K562 (cell line): ENCODE measurements around the gene ENTPD5. TPM values are rescaled to one million over a fixed set of nuclear protein-coding genes. Genes with fewer than 3 reads are reported as not detected.

Experiments used
- ATAC-seq: fragments of 200-7000 bp; cut with Tn5 transposase; 3 replicates; pipeline ENCODE4 v1.9.1; 2020; ENCODE audit warnings: moderate library complexity
- BruUV-seq: library from RNA; stranded (reverse); fragments of 400-500 nt; replicated peaks from 2 replicates; lab custom pipeline; 2021; lab: Mats Ljungman, UMichigan
- CTCF ChIA-PET: fragments of 300-600 bp; formaldehyde crosslinking; extraction: SDS; loops from one replicate; lab custom pipeline; 2021; ENCODE audit warnings: low intra/inter-chr PET ratio; lab: Yijun Ruan, JAX
- POLR2A ChIA-PET: fragments of 300-600, 350-650 bp; sonication (Branson Sonifier 250); formaldehyde crosslinking; extraction: SDS; loops from one replicate; lab custom pipeline; 2021; ENCODE audit warnings: antibody characterized with exemption, inconsistent platforms; lab: Yijun Ruan, JAX
- DNase-seq, 4 experiments: peaks; one replicate each; pipeline versions ENCODE4 v3.0.0 to v3.0.0-alpha.2; 2011 to 2018; ENCODE audit warnings: low spot score in 3 of 4, mixed read lengths in 3 of 4; ENCODE audit errors: extremely low read depth in 1 of 4
- FAIRE-seq: peaks from 2 replicates; lab custom pipeline; 2011; peaks lifted over from hg19 to GRCh38; lab: Jason Lieb, UNC
- H2AFZ ChIP-seq: 2 replicates; pipeline ENCODE4 v1.6.0; 2011; ENCODE audit warnings: low read depth, low read length, control low read depth, inconsistent platforms
- H3K27ac ChIP-seq: fragments of 200-600 bp; 3 replicates; pipeline ENCODE4 v1.8.0; 2011; ENCODE audit warnings: low read depth, mild to moderate bottlenecking, control low read depth, inconsistent platforms, low read length, moderate library complexity, mixed read lengths; ENCODE audit errors: extremely low read depth
- H3K27me3 ChIP-seq, 2 experiments: fragments of 300-600 bp in 1 of 2; 2 replicates in 1 of 2; 3 replicates in 1 of 2; pipeline versions ENCODE4 v1.6.0 to v1.8.0; 2011; ENCODE audit warnings: inconsistent platforms in 2 of 2, low read length in 2 of 2, mild to moderate bottlenecking in 1 of 2, mixed read lengths in 1 of 2, moderate library complexity in 1 of 2; ENCODE audit not compliant: control insufficient read depth in 2 of 2, insufficient read depth in 2 of 2
- H3K36me3 ChIP-seq: fragments of 300-600 bp; 3 replicates; pipeline ENCODE4 v1.8.0; 2011; ENCODE audit warnings: mild to moderate bottlenecking, low read length, inconsistent platforms; ENCODE audit not compliant: control insufficient read depth, insufficient read depth
- H3K4me1 ChIP-seq, 2 experiments: fragments of 200-600 bp in 1 of 2; replicated peaks in 1 of 2; 2 replicates in 1 of 2; 3 replicates in 1 of 2; pipeline versions ENCODE4 v1.5.1 to v1.8.0; 2011; ENCODE audit warnings: inconsistent platforms in 2 of 2, low read length in 2 of 2, mild to moderate bottlenecking in 1 of 2, mixed read lengths in 1 of 2, moderate library complexity in 1 of 2; ENCODE audit not compliant: control insufficient read depth in 2 of 2, insufficient read depth in 2 of 2
- H3K4me2 ChIP-seq: 2 replicates; pipeline ENCODE4 v1.6.1; 2011; ENCODE audit warnings: low read length, control low read depth, inconsistent platforms, mixed read lengths; ENCODE audit not compliant: insufficient read depth
- H3K4me3 ChIP-seq: fragments of 200-600 bp; sonication (generic), shearing (Covaris generic); 2 replicates; pipeline ENCODE4 v1.5.1; 2016; ENCODE audit warnings: control low read depth, inconsistent platforms
- H3K79me2 ChIP-seq: fragments of 200-600 bp; 3 replicates; pipeline ENCODE4 v1.8.0; 2011; ENCODE audit warnings: low read length, inconsistent platforms; ENCODE audit not compliant: control insufficient read depth, insufficient read depth
- H3K9ac ChIP-seq, 2 experiments: 2 replicates each; pipeline versions ENCODE4 v1.6.0 to v1.6.1; 2011; ENCODE audit warnings: low read depth in 2 of 2, low read length in 2 of 2, control low read depth in 1 of 2, inconsistent platforms in 1 of 2, mild to moderate bottlenecking in 1 of 2, mixed read lengths in 1 of 2; ENCODE audit not compliant: insufficient read depth in 1 of 2
- H3K9me1 ChIP-seq: one replicate; pipeline ENCODE4 v1.6.0; 2011; ENCODE audit warnings: inconsistent platforms, mild to moderate bottlenecking, low read length, moderate library complexity; ENCODE audit not compliant: control insufficient read depth, insufficient read depth
- H3K9me3 ChIP-seq: replicated peaks from 2 replicates; pipeline ENCODE4 v1.5.1; 2011; ENCODE audit warnings: low read depth, low read length, inconsistent platforms; ENCODE audit not compliant: control insufficient read depth, insufficient read depth
- H4K20me1 ChIP-seq: replicated peaks from 2 replicates; pipeline ENCODE4 v1.6.1; 2011; ENCODE audit warnings: low read length, inconsistent platforms, mixed read lengths; ENCODE audit not compliant: control insufficient read depth, insufficient read depth
- RAD21 ChIP-seq, 2 experiments: fragments of 250-450 bp in 1 of 2; fragments of 450-650 bp in 1 of 2; sonication (Bioruptor Pico) in 1 of 2; formaldehyde crosslinking in 1 of 2; IDR thresholded peaks in 1 of 2; conservative IDR thresholded peaks in 1 of 2; 2 replicates each; pipeline versions ENCODE4 v1.4.0 to v1.8.0; 2020 to 2022; ENCODE audit warnings: mild to moderate bottlenecking in 2 of 2, moderate library complexity in 1 of 2
- ZFPM2 ChIP-seq: fragments of 250-450 bp; sonication (Bioruptor Pico); IDR thresholded peaks from 2 replicates; pipeline ENCODE4 v1.5.1; 2022; ENCODE audit warnings: mild to moderate bottlenecking
- ZNF384 ChIP-seq: IDR thresholded peaks from 2 replicates; pipeline ENCODE4 v1.6.1; 2012; ENCODE audit warnings: low read depth, low read length, improper control_type of control experiment
- WGBS: fragments of 100-300 bp; shearing (Covaris generic); methylation state at CpG from one replicate; pipeline ENCODE4 v1.1.6; 2016; ENCODE audit warnings: low coverage, mixed read lengths; ENCODE audit not compliant: insufficient coverage; ENCODE audit errors: missing lambda C conversion rate; 5-methylcytosine and 5-hydroxymethylcytosine counted together
- in situ Hi-C: fragments of 300-500 bp; cut with MboI; formaldehyde crosslinking; loops from 4 replicates; pipeline ENCODE4 v1.15.0; 2018; ENCODE audit warnings: inconsistent platforms, mixed read lengths
- intact Hi-C: fragments of 100-400 bp; cut with micrococcal nuclease; formaldehyde crosslinking; loops from 2 replicates; pipeline ENCODE4 v1.14.2; 2022
- polyA plus RNA-seq, 8 experiments: library from polyadenylated mRNA; depleted of rRNA in 4 of 8; stranded (reverse) in 5 of 8; unstranded in 3 of 8; fragments of >200 nt; fragmentation: Nextera tagmentation in 2 of 8; fragmentation: Illumina TruSeq in 1 of 8; extraction: Ambion mirVana in 2 of 8; extraction: Trizol in 1 of 8; gene quantifications; 2 replicates each; pipeline versions ENCODE4 v1.2.1 to v1.2.3, GENCODE V29; 2011 to 2014; ENCODE audit warnings: inconsistent platforms in 1 of 8, missing spikeins in 1 of 8
- total RNA-seq, 7 experiments: library from RNA; depleted of rRNA in 6 of 7; stranded (reverse); fragments of >200 nt in 6 of 7; fragmentation: Illumina TruSeq in 2 of 7; extraction: Trizol in 2 of 7; gene quantifications; 2 replicates each; pipeline versions ENCODE4 v1.2.1 to v1.2.3, GENCODE V29; 2011 to 2021; ENCODE audit warnings: low replicate concordance in 1 of 7
- TF ChIP-seq, protein P1 (sequence below), 3 experiments: IDR thresholded peaks in 2 of 3; conservative IDR thresholded peaks in 1 of 3; 2 replicates each; pipeline ENCODE4 v1.5.1; 2011 to 2012; ENCODE audit warnings: low read length in 3 of 3, mild to moderate bottlenecking in 3 of 3, control low read depth in 2 of 3, improper control_type of control experiment in 1 of 3, inconsistent platforms in 1 of 3, low read depth in 1 of 3, mixed read lengths in 1 of 3, moderate library complexity in 1 of 3; ENCODE audit not compliant: insufficient read depth in 2 of 3

ENTPD5 gene
- total and polyA plus RNA-seq, 9 of the 15 experiments (the other 6 are each of a cell fraction or from before 2014, with no cell fraction given), result 2.7 to 15.3 (median 10.3) TPM

DNA sequence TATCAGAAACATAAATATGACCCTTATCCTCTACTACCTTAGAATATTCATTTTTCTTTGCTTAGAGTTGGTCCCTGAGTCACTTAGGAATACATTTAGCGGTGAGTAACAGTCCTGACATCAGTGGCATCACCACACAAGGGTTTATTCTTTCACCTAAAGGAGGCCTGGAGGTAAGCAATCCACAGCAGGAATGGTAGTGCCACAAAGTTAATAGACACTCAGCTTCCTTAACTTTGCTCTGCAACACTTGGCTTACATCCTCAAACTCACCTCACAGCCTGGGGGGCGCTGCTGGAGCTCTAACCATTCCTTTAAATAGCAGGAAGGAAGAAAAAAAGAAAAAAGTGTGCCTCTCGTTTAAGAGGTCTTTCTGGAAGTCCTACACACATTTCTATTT, 29.2 kb upstream of the ENTPD5 start:
- Histone ChIP-seq H3K9me1 (no peaks in the 10 kb centered on the region), H3K4me3 (no peak overlapping the region), H3K79me2 (no peaks in the 10 kb centered on the region), H3K27ac (no peak overlapping the region), H3K27me3 (no peaks in the 10 kb centered on the region), H4K20me1 (no peaks in the 10 kb centered on the region), H3K4me2 (no peak overlapping the region), H2AFZ (peak overlapping the region; percentile 68), H3K9ac (no peak overlapping the region), H3K4me1 (no peaks in the 10 kb centered on the region), H3K9me3 (no peaks in the 10 kb centered on the region), H3K36me3 (no peaks in the 10 kb centered on the region)
- ChIA-PET POLR2A (interaction anchor here (0.5 to 1.0 kb wide), 5 partner anchors 8 to 260 kb away, joined by 3 to 6 read pairs (median 4); no protein-coding TSS in a partner anchor), CTCF (no interaction called here)
- WGBS, result 18% methylated on average over 3 of the region's 3 CpGs
- in situ Hi-C loops, result no loop called here
- DNase-seq, result peak in 3 of 4 experiments; percentile 12 to 45 (median 24)
- intact Hi-C loops, result no loop called here
- no TSS peak for BruUV-seq
- FAIRE-seq, result peak; percentile 23
- TF ChIP-seq ZNF384 (peak; percentile 46; the same call in 1 of the 2 replicates), RAD21 (CRISPR knock-in tag; conservative IDR thresholded peaks at IDR 0.05 in 1 of 2, IDR thresholded peaks at IDR 0.05 in 1 of 2) (peak in 1 of 2 experiments; percentile 7; a peak in 1 of 4 replicates), ZFPM2 (no peak)
- TF ChIP-seq, protein P1, sequence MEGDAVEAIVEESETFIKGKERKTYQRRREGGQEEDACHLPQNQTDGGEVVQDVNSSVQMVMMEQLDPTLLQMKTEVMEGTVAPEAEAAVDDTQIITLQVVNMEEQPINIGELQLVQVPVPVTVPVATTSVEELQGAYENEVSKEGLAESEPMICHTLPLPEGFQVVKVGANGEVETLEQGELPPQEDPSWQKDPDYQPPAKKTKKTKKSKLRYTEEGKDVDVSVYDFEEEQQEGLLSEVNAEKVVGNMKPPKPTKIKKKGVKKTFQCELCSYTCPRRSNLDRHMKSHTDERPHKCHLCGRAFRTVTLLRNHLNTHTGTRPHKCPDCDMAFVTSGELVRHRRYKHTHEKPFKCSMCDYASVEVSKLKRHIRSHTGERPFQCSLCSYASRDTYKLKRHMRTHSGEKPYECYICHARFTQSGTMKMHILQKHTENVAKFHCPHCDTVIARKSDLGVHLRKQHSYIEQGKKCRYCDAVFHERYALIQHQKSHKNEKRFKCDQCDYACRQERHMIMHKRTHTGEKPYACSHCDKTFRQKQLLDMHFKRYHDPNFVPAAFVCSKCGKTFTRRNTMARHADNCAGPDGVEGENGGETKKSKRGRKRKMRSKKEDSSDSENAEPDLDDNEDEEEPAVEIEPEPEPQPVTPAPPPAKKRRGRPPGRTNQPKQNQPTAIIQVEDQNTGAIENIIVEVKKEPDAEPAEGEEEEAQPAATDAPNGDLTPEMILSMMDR (IDR thresholded peaks at IDR 0.05 in 2 of 3, conservative IDR thresholded peaks at IDR 0.05 in 1 of 3; ENCODE audit: insufficient read depth in 2 of 3, low read depth in 1 of 3, low read length in 3 of 3), result peak; percentile 16 to 47 (median 31); a peak in 3 of 6 replicates
- ATAC-seq, result peak; percentile 62; the same call in 2 of the 3 replicates
